MCF 10A (cell line): ENCODE measurements around the gene FADS1. TPM values are rescaled to one million over a fixed set of nuclear protein-coding genes. Genes with fewer than 3 reads are reported as not detected.
A peak's percentile ranks its signal among the peaks of the same experiment; 100 is the strongest.

Experiments
- BruUV-seq: library from RNA; stranded (reverse); fragments of 400-500 nt; replicated peaks from 2 replicates; lab custom pipeline; 2021; lab: Mats Ljungman, UMichigan
- CTCF ChIA-PET: fragments of 300-600 bp; sonication (Branson Sonifier 250); formaldehyde crosslinking; extraction: SDS; loops from one replicate; lab custom pipeline; 2021; ENCODE audit warnings: antibody characterized with exemption, inconsistent platforms; lab: Yijun Ruan, JAX
- POLR2A ChIA-PET: fragments of 300-600, 350-650 bp; sonication (Branson Sonifier 250); formaldehyde crosslinking; extraction: SDS; loops from one replicate; lab custom pipeline; 2020; ENCODE audit warnings: antibody characterized with exemption, inconsistent platforms; lab: Yijun Ruan, JAX
- DNase-seq: peaks from one replicate; pipeline ENCODE4 v3.0.0-alpha.2; 2018; ENCODE audit not compliant: unreplicated experiment
- H3K27ac Mint-ChIP-seq: one replicate; pipeline ENCODE4 v1.8.0; 2022; ENCODE audit warnings: mild to moderate bottlenecking, low read depth, mixed read lengths; ENCODE audit not compliant: unreplicated experiment
- H3K27me3 Mint-ChIP-seq: one replicate; pipeline ENCODE4 v1.8.0; 2022; ENCODE audit warnings: mixed read lengths; ENCODE audit not compliant: insufficient read depth, unreplicated experiment
- H3K36me3 Mint-ChIP-seq: one replicate; pipeline ENCODE4 v1.8.0; 2022; ENCODE audit warnings: mild to moderate bottlenecking, moderate library complexity, mixed read lengths; ENCODE audit not compliant: insufficient read depth, unreplicated experiment
- H3K4me1 Mint-ChIP-seq: one replicate; pipeline ENCODE4 v1.8.0; 2022; ENCODE audit warnings: mixed read lengths; ENCODE audit not compliant: insufficient read depth, unreplicated experiment
- H3K4me3 Mint-ChIP-seq: one replicate; pipeline ENCODE4 v1.8.0; 2022; ENCODE audit warnings: mild to moderate bottlenecking, moderate library complexity, mixed read lengths; ENCODE audit not compliant: unreplicated experiment
- H3K9me3 Mint-ChIP-seq: one replicate; pipeline ENCODE4 v1.8.0; 2022; ENCODE audit warnings: mixed read lengths; ENCODE audit not compliant: unreplicated experiment
- CTCF ChIP-seq: fragments of 200-600 bp; IDR thresholded peaks from one replicate; pipeline ENCODE4 v1.8.0; 2022; ENCODE audit warnings: antibody characterized with exemption, mild to moderate bottlenecking; ENCODE audit not compliant: unreplicated experiment
- intact Hi-C: fragments of 100-400 bp; cut with micrococcal nuclease; formaldehyde crosslinking; loops from 2 replicates; pipeline ENCODE4 v1.14.1; 2022
- total RNA-seq: library from RNA; stranded (reverse); gene quantifications from 2 replicates; pipeline ENCODE4 v1.2.3, GENCODE V29; 2022

Gene FADS1
- total RNA-seq, 1 experiment from 2014 or later: 27.5 TPM

- ChIA-PET POLR2A (interaction anchor here (0.6 to 1.5 kb wide), 3 partner anchors 10 to 178 kb away, joined by 3 to 9 read pairs (median 3); partner anchors contain the start of genes FEN1 and TMEM258), CTCF (interaction anchor here (0.6 to 1.5 kb wide), 5 partner anchors 9 to 325 kb away, joined by 3 to 6 read pairs (median 4); no protein-coding TSS in a partner anchor)
- TF ChIP-seq CTCF: no peak
- DNase-seq: no peak
- H3K9me3 Mint-ChIP-seq: no peaks in the 10 kb centered on the region
- intact Hi-C loops: no loop called here
- no TSS peak for BruUV-seq
- H3K4me3 Mint-ChIP-seq: no peak overlapping the region
- H3K27me3 Mint-ChIP-seq: no peaks in the 10 kb centered on the region
- H3K4me1 Mint-ChIP-seq: no peaks in the 10 kb centered on the region
- H3K27ac Mint-ChIP-seq: no peak overlapping the region
- H3K36me3 Mint-ChIP-seq: peaks cover 4% of the 10 kb centered on the region
Measured at GRCh38 chr11:61782299-61782698, 34.5 kb downstream of the FADS1 start.

GRCh38 chr11:61781585-61781984 lies 35.2 kb downstream of the FADS1 start:
- BruUV-seq: no TSS peak
- POLR2A ChIA-PET: no interaction called here
- H3K36me3 Mint-ChIP-seq: peaks cover 4% of the 10 kb centered on the region
- intact Hi-C loops: no loop called here
- no peak overlapping the region for H3K4me3 Mint-ChIP-seq
- no peak for TF ChIP-seq CTCF
- CTCF ChIA-PET: interaction anchor here (1.0 to 1.5 kb wide), 2 partner anchors 16 to 34 kb away, joined by 3 to 5 read pairs; no protein-coding TSS in a partner anchor
- no peak for DNase-seq
- H3K9me3 Mint-ChIP-seq: no peaks in the 10 kb centered on the region
- H3K27ac Mint-ChIP-seq: no peak overlapping the region
- no peaks in the 10 kb centered on the region for H3K4me1 Mint-ChIP-seq
- H3K27me3 Mint-ChIP-seq: no peaks in the 10 kb centered on the region

- intact Hi-C loops: no loop called here
- Mint-ChIP-seq H3K4me1 (no peaks in the 10 kb centered on the region), H3K27me3 (no peaks in the 10 kb centered on the region), H3K9me3 (no peaks in the 10 kb centered on the region), H3K36me3 (peaks cover 4% of the 10 kb centered on the region), H3K27ac (peak overlapping the region; percentile 11), H3K4me3 (no peak overlapping the region)
- no peak for TF ChIP-seq CTCF
- ChIA-PET CTCF (interaction anchor here (0.6 to 1.1 kb wide), 7 partner anchors 10 to 341 kb away, joined by 3 to 5 read pairs (median 3); no protein-coding TSS in a partner anchor), POLR2A (interaction anchor here (0.6 to 1.1 kb wide), 2 partner anchors 11 to 168 kb away, joined by 4 read pairs; no protein-coding TSS in a partner anchor)
- no peak for DNase-seq
- BruUV-seq: no TSS peak
Measured at GRCh38 chr11:61780581-61781162, 36.1 kb downstream of the FADS1 start.

GRCh38 chr11:61779666-61780525 lies 36.9 kb downstream of the FADS1 start:
- Mint-ChIP-seq H3K27ac (no peak overlapping the region), H3K36me3 (peaks cover 5% of the 10 kb centered on the region)
- POLR2A ChIA-PET: interaction anchor here (0.6 to 1.7 kb wide), 3 partner anchors 12 to 169 kb away, joined by 4 to 5 read pairs (median 4); partner anchors contain the start of gene TMEM258

More at GRCh38 chr11:61779666-61780525, 36.9 kb downstream of the FADS1 start:
- no peak for DNase-seq
- BruUV-seq: no TSS peak
- Mint-ChIP-seq H3K9me3 (no peaks in the 10 kb centered on the region), H3K4me3 (no peak overlapping the region), H3K27me3 (no peaks in the 10 kb centered on the region), H3K4me1 (no peaks in the 10 kb centered on the region)
- intact Hi-C loops: no loop called here
- CTCF ChIA-PET: interaction anchor here (0.6 to 1.3 kb wide), 8 partner anchors 11 to 342 kb away, joined by 3 to 5 read pairs (median 3); no protein-coding TSS in a partner anchor
- no peak for TF ChIP-seq CTCF
